Right lobe of liver (tissue), 6 donors: ENCODE results near the gene DNAAF3. TPM values are rescaled to one million over a fixed set of nuclear protein-coding genes. Genes with fewer than 3 reads are reported as not detected.

Experiments
- ATAC-seq, 4 donors: fragments of 200-7000 bp; cut with Tn5 transposase; one replicate each; pipeline ENCODE4 v1.9.1; 2020; ENCODE audit warnings: mild to moderate bottlenecking in 4 of 4, moderate library complexity in 4 of 4
- DNase-seq, 3 donors: peaks; one replicate each; pipeline ENCODE4 v3.0.0-alpha.2; 2020
- H3K27ac ChIP-seq, 3 donors: fragments of 200-600 bp; one replicate each; pipeline ENCODE4 v1.8.0; 2022
- H3K27me3 ChIP-seq, 2 donors: fragments of 200-600 bp; one replicate each; pipeline ENCODE4 v1.8.0; 2022
- H3K36me3 ChIP-seq, 4 donors: fragments of 200-600 bp; sonication (generic) in 1 of 4; one replicate each; pipeline versions ENCODE4 v1.5.1 to v1.8.0; 2017 to 2022; ENCODE audit warnings: control low read depth in 1 of 4
- H3K4me1 ChIP-seq, 4 donors: fragments of 200-600 bp; sonication (generic) in 1 of 4; one replicate each; pipeline versions ENCODE4 v1.5.1 to v1.8.0; 2017 to 2022; ENCODE audit warnings: control low read depth in 1 of 4
- H3K4me3 ChIP-seq, 3 donors: fragments of 200-600 bp; one replicate each; pipeline ENCODE4 v1.8.0; 2022
- H3K9me3 ChIP-seq, 4 donors: fragments of 200-600 bp; sonication (generic) in 1 of 4; one replicate each; pipeline versions ENCODE4 v1.5.1 to v1.8.0; 2017 to 2022; ENCODE audit warnings: control low read depth in 1 of 4
- POLR2A ChIP-seq: fragments of 450-650 bp; IDR thresholded peaks from one replicate; pipeline ENCODE4 v1.6.1; 2017; ENCODE audit warnings: antibody characterized with exemption, mild to moderate bottlenecking
- WGBS: methylation state at CpG from one replicate; pipeline ENCODE4 v1.1.6; 2018; ENCODE audit warnings: low coverage, low lambda C conversion rate; ENCODE audit not compliant: insufficient coverage; ENCODE audit errors: missing lambda C conversion rate; 5-methylcytosine and 5-hydroxymethylcytosine counted together
- intact Hi-C, 2 donors: fragments of 100-400 bp; cut with DNase I; formaldehyde crosslinking; loops; one replicate each; pipeline versions ENCODE4 v1.11.2 to v1.14.1; 2022
- total RNA-seq, 6 experiments: library from RNA; depleted of rRNA in 2 of 6; stranded (reverse); fragments of >200 nt in 2 of 6; fragmentation: NEBNext Ultra II Directional in 3 of 6; extraction: Animal tissue kit (Norgen Biotek cat#: 25700) in 3 of 6; gene quantifications; one replicate each; pipeline versions ENCODE4 v1.1.0 to v1.2.4, GENCODE V29; 2016 to 2023
- TF ChIP-seq, protein P1 (sequence below), 4 donors: fragments of 200-600 bp in 3 of 4; fragments of 450-650 bp in 1 of 4; IDR thresholded peaks; one replicate each; pipeline versions ENCODE4 v1.5.1 to v1.8.0; 2016 to 2022; ENCODE audit warnings: antibody characterized with exemption in 4 of 4, mild to moderate bottlenecking in 2 of 4
- donor health status: DM: no; HTN: yes; CAD: no.
- donor health status: DM: no; HTN: no; CAD: no.
- donor health status: DM: no; HTN: no; CAD: no.
- donor health status: DM: no; HTN: yes; CAD: no.
- donor health status: DM: no; HTN: yes; CAD: no.

Gene DNAAF3
- total RNA-seq, 6 experiments from 2014 or later, result 0.22 to 4.3 (median 0.49) TPM

DNA sequence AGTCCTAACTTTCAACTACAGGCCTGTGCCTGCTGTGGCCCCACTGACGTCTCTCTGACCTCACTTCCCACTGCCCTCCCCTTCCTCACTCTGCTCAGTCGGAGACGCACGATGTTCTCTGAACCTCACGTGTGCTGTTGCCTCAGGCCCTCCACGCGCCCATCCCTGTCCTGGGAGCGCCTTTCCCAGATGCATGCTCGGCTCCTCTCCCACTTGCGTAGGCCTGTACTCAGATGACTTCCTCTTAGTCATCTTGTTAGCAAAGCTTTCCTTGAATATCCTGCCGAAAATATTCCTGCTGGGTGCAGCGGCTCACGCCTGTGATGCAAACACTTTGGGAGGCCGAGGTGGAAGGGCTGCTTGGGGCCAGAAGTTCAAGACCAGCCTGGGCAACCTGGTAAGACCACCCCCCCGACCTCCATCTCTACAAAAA is 23.0 kb upstream of the DNAAF3 start:
- Histone ChIP-seq H3K9me3 (no peaks in the 10 kb centered on the region), H3K36me3 (no peaks in the 10 kb centered on the region), H3K4me3 (no peak overlapping the region), H3K4me1 (no peaks in the 10 kb centered on the region), H3K27me3 (no peaks in the 10 kb centered on the region), H3K27ac (peak overlapping the region in 1 of 3 donors; percentile 13)
- DNase-seq, result peak in 1 of 3 donors; percentile 50
- WGBS, result 87% methylated on average over 14 of the region's 15 CpGs
- ATAC-seq, result peak; percentile 31 to 70 (median 58)
- TF ChIP-seq, protein P1, sequence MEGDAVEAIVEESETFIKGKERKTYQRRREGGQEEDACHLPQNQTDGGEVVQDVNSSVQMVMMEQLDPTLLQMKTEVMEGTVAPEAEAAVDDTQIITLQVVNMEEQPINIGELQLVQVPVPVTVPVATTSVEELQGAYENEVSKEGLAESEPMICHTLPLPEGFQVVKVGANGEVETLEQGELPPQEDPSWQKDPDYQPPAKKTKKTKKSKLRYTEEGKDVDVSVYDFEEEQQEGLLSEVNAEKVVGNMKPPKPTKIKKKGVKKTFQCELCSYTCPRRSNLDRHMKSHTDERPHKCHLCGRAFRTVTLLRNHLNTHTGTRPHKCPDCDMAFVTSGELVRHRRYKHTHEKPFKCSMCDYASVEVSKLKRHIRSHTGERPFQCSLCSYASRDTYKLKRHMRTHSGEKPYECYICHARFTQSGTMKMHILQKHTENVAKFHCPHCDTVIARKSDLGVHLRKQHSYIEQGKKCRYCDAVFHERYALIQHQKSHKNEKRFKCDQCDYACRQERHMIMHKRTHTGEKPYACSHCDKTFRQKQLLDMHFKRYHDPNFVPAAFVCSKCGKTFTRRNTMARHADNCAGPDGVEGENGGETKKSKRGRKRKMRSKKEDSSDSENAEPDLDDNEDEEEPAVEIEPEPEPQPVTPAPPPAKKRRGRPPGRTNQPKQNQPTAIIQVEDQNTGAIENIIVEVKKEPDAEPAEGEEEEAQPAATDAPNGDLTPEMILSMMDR (IDR thresholded peaks at IDR 0.05), result no peak
- intact Hi-C loops, result no loop called here

DNA sequence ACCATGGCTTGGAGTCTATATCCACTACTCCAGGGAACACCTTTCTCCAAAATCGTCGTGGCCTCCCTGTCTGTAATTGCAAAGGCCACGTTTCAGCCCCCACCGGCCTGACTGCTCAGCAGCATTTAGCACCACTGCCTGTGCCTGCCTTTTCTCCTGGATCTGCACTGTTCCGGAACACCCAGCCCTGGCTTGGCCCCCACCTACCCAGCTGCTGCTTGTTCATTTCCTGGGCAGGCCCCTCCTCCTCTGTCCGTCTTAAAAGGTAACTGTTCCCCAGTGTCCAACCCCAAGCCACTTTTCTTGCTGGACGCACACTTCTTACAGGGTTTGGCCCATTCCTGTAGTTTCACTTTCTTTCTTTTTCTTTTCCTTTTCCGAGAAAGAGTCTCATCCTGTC is 22.2 kb upstream of the DNAAF3 start:
- Histone ChIP-seq H3K27ac (no peak overlapping the region), H3K27me3 (no peaks in the 10 kb centered on the region), H3K4me3 (no peak overlapping the region), H3K36me3 (no peaks in the 10 kb centered on the region), H3K9me3 (no peaks in the 10 kb centered on the region), H3K4me1 (no peaks in the 10 kb centered on the region)
- no peak for TF ChIP-seq POLR2A
- TF ChIP-seq, protein P1 (IDR thresholded peaks at IDR 0.05), result no peak
- no peak for DNase-seq
- 47% methylated on average over 6 of the region's 8 CpGs for WGBS
- intact Hi-C loops, result no loop called here
- peak in 3 of 4 donors; percentile 26 to 44 (median 40) for ATAC-seq

DNA sequence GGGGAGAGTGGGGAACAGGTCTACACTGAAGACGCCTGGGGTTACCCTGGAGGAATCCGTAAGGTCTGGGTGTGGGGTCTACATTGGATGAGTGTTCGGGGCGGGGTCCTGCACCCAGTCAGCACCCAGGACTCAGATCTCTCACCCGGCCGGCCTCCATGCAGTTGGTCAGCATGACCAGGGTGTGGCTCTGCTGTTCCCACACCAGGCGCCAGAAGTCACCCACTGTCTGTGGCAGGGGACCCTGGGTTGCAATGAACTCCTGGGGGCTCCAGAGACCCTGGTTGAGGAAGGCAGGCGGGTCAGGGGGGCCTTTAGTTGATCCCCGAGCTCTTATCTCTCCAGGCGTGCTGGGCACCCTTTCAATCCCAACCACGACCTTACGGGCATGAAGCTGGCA is 19.7 kb upstream of the DNAAF3 start:
- no peaks in the 10 kb centered on the region for H3K36me3 ChIP-seq
- no peaks in the 10 kb centered on the region for H3K9me3 ChIP-seq
- WGBS, result no CpG with 5 or more reads among the region's 12 CpGs
- no peak overlapping the region for H3K4me3 ChIP-seq
- DNase-seq (no peak), ATAC-seq (peak in 1 of 4 donors; percentile 22)
- H3K27ac ChIP-seq, result no peak overlapping the region
- no peaks in the 10 kb centered on the region for H3K27me3 ChIP-seq
- intact Hi-C loops, result no loop called here
- H3K4me1 ChIP-seq, result no peaks in the 10 kb centered on the region
- TF ChIP-seq, protein P1 (IDR thresholded peaks at IDR 0.05), result no peak
- TF ChIP-seq POLR2A, result no peak

DNA sequence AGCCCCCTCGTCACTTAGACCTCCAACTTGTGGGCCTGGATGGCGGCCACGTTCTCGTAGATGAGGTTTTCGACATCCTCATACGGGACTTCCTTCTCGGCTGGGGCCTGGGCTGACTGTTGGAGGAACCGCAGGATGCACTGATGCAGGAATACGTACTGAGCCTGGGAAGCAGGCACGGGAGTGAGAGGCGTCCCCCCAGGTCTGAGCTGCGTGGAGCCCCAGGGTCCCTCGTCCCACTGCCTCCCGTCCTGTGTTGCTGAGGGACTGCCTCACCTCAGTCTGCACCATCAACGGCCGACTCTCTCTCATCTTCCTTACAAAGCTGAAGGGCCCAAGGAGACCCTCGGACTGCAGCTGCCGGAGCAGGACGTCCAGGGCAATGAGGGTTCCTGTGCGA is 15.3 kb upstream of the DNAAF3 start:
- Histone ChIP-seq H3K4me3 (no peak overlapping the region), H3K36me3 (no peaks in the 10 kb centered on the region), H3K27me3 (peaks cover 0 to 6% of the 10 kb centered on the region in 2 donors), H3K9me3 (no peaks in the 10 kb centered on the region), H3K27ac (no peak overlapping the region), H3K4me1 (peaks cover 0 to 13% (median 0%) of the 10 kb centered on the region in 4 donors)
- no peak for TF ChIP-seq POLR2A
- intact Hi-C loops, result no loop called here
- WGBS, result 83% methylated on average over 8 of the region's 20 CpGs
- DNase-seq (no peak), ATAC-seq (no peak)

DNA sequence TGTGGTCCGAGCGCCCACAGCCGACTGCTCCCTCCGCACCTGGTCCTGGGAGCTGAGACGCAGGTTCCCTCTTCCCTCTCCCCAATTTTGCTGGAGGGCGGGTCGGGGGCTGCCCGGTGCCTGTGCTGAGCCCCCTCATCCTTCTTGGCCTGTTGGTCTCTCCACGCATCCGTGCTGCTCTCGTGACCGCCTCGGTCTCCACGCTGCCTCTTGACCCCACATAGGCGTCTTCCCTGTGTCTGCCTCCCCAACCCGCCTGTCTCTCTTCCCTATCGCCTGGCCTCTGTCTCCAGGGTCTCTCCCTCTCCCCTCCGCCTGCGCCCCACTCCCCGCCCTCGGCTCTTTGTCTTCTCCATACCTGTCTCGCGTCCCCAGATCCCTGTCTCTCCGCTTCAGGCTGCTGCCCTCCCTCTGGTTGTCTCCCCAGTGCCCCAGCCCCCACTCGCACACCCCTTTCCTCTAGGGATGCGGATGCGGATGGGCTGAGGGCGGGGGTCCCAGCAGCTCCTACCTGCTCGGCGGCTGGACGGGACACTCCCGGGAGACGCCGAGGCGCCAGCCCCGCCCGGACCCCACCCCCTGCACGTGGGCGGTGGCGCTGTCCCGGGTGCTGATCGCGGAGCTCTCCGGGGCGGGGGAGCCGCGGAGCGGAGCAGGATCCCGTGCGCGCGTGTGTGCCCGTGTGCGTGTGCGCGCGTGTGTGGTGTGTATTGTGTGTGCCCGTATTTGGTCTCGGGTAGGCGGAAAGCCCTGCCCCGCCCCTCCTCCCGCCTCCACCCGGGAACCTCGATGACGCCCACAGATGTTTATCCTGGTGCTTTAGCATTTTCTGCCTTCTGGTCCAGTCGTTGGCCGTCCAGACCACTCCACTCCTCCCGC is 13.4 kb upstream of the DNAAF3 start, which contains the start of gene SYT5:
TSS of gene SYT5 (minus strand) at position 684 of the 879 bp plus-strand sequence. CDS start 1,248 bp downstream, outside the sequence.
- peak within 1 kb of the TSS in 1 of 3 donors; percentile 14 for H3K4me3 ChIP-seq
- intact Hi-C loops, result no loop called here
- peak in 1 of 3 donors; percentile 49 for DNase-seq
- H3K36me3 ChIP-seq, result no peaks in the 10 kb centered on the region
- 6% methylated on average over 24 of the region's 68 CpGs for WGBS
- H3K27me3 ChIP-seq, result peaks cover 0 to 18% of the 10 kb centered on the region in 2 donors
- no peak within 1 kb of the TSS for H3K27ac ChIP-seq
- TF ChIP-seq, protein P1 (IDR thresholded peaks at IDR 0.05), result no peak
- TF ChIP-seq POLR2A, result no peak
- peaks cover 0 to 13% (median 0%) of the 10 kb centered on the region in 4 donors for H3K4me1 ChIP-seq
- peak; percentile 65 to 83 (median 74) for ATAC-seq
- no peaks in the 10 kb centered on the region for H3K9me3 ChIP-seq
